Stimulated activated CD4-positive, alpha-beta T cell treated with anti-CD3 and anti-CD28 coated beads, Interleukin-15, amount 100 ng/mL, for 24 hours (primary cell): ENCODE measurements around the gene CUEDC1.
"Not testable (repeated sequence)": the region's sequence is repeated elsewhere in the genome, so short reads cannot be mapped to it uniquely, and the experiment has no call there.

Experiments used
- DNase-seq: peaks from one replicate; pipeline ENCODE4 v3.0.0-alpha.2; 2020

The CUEDC1 gene

GRCh38 chr17:57937492-57937891, 17.7 kb downstream of the CUEDC1 start:
- no peak for DNase-seq

- DNase-seq = no peak
These were observed 19.1 kb downstream of the CUEDC1 start for GRCh38 chr17:57935833-57936807.

DNA sequence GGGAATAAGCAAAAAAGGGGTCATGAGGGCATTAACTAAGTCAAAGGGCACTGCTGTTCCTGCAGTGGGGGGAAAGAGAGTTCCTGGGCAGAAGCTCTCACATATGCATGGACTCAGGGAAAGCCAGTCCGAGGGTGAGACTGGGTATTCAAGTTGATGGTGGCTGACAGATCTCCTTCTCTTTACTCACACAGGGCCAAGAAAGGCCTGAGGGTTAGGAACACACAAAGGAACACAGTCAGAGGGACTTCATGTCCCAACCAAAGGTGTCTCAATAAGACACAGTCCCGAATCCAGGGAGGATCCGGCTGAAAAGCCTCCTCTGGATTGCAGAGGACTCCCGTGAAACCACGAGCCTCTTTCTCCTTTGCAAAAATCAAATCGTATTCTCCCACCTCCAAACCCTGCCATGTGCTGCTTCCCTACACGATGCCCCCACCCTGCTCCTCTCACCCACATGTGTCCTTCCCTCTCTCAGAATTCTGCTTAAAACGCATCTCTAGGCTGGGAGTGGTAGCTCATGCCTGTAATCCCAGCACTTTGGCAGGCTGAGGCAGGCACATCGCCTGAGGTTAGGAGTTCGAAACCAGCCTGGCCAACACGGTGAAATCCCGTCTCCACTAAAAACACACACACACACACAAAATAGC, 23.6 kb downstream of the CUEDC1 start:
- DNase-seq = no peak

GRCh38 chr17:57930239-57930638, 25.0 kb downstream of the CUEDC1 start:
- DNase-seq = no peak

GRCh38 chr17:57929386-57929785, 25.8 kb downstream of the CUEDC1 start:
- DNase-seq = no peak

DNA sequence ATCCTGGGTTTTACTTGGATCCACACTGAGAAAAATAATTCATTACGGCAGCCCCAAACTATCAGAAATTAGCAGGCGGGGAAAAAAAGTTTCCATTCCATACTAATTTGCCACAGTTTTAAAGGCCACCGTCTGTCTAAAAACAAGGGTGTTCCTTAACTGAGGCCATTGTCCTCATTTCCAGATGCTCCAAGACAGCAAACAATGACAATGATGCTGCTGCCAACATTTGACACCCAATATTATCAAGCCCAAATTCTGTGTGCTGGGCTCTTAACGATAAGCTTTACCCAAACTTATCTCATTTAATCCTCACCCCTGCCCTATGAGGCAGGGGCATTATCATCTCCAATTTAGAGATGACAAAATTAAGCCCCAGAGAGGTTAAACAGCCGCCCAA, 26.3 kb downstream of the CUEDC1 start:
- no peak for DNase-seq

DNA sequence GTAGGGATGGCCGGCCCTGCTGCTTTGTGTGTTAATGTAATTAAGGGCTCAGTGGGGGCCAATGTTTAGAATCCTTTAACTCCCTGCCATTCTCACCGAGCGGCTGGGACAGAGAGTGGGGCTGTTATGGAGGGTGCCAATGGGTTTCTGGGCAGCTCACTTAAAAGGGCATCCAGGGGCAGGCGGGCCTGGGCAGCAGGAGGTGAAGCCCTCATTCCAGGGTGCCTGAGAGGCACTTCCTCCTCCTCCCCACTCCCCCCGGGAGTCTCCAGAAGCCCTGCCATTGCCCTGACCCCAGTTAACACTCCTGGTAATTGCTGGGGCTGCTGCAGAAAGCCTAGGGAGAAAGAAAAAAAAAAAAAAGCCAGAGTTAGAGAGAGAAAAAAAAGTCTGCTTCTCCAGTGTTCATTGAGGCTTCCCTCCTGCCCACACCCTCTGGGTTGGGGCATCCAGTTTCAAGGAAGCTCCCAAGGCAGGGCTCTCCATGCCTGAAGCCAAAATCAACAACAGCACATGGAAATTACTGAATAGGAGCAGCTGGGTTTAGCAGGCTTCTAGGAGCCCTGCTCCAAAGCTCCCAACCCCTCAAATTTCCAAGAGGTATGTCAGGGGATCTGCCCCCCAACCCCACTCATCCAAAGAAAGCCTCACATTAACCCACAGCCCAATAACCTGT, 28.0 kb downstream of the CUEDC1 start:
- DNase-seq = no peak

DNA sequence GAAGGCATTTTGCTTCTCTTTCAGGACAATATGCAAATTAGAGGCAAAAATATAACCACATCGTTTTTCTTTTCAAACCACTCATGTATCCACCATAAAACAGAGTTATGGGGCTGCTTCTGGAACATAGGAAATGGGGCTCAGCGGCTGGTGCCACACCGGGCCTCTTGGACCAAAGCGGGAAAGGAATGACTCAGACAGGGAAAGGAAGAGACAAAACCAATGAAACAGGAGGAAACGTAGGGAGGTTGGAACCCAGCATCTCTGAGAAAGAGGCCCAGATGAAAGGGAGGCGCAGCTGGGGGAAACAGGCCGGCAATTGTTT, 28.5 kb downstream of the CUEDC1 start:
- DNase-seq = no peak

DNA sequence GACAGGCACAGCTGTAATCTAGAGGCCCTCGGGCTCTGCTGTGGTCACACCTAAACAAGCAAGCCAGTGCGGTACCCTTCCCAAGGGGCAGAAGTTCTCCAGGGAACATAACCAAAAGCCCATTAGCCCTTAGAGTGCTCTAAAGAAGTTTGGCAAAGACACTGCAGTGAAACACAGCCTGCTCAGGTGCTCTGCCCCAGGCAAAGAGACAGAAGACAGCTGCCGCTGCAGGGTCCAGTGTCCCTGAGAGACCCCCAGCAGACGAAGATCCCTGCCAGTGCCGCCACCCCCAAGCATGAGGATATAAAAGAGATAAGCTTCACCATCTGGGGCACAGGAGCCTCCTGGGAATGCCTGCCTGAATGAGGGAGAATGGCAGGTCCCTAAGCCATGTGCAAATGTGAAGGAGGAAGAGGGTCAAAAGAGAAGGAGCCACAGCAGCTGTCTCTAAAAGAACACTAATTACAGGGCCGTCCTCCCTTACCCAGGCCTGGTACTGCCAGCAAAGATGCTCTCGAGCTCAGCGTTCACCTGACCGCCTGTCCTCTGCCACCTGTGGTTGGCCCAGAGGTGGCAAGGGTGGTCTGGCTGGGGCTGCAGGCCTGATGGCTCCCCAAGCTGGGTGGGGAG, 29.7 kb downstream of the CUEDC1 start:
- no peak for DNase-seq

GRCh38 chr17:57924677-57925076, 30.5 kb downstream of the CUEDC1 start:
- no peak for DNase-seq

- no peak for DNase-seq
These were observed 31.9 kb downstream of the CUEDC1 start for GRCh38 chr17:57923182-57923872.

DNA sequence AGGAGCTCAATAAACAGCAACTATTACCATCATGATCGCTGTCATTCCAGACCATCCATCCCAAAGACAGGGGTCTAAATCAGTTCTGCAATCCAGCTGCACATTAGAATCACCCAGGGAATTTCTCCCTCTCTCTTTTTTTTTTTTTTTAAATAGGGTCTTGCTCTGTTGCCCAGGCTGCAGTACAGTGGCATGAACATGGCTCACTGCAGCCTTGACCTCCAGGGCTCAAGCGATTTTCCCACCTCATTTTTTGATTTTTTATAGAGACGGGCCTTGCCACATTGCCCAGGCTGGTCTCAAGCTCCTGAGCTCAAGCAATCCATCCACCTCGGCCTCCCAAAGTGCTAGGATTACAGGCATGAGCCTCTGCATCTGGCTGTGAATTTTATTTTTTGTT, 32.5 kb downstream of the CUEDC1 start:
- not testable (repeated sequence) for DNase-seq

DNA sequence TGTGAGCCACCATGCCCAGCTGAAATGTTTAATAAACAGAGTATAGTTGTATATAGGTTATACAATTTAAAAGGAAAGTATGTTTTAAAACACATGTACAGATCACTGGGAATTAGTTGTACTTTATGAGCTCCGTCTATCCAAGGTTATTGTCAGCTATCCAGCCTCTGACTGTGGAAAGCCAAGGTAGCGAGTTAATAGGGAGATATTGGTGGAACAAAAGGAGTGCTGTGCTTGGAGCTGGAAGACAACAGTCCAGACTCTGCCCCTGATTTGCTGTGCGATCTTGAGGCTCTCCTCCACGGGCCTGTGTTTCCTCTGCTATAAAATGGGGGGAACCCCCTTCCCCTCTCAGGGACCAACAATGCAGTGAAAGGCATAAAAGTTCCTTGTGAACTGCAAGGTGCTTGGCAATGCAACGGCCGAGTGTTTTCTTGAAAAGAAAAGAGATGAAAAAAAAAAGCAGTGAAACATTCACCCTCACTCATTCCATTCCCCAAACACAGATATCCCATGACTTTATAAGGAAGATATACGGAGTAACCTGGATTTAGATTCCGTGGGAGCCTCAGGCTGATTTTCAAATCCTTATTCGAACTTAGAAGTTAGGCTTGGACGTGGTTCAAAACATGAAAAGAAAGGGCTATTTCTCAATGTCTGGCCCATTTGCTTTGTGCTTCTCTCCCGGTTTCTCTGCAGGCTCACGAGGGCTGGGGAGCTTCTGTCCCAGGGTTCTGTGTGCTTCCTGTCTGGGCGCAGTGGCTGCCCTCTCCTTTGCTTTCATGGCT, 34.1 kb downstream of the CUEDC1 start:
- no peak for DNase-seq

GRCh38 chr17:57919918-57920317, 35.3 kb downstream of the CUEDC1 start:
- no peak for DNase-seq

DNA sequence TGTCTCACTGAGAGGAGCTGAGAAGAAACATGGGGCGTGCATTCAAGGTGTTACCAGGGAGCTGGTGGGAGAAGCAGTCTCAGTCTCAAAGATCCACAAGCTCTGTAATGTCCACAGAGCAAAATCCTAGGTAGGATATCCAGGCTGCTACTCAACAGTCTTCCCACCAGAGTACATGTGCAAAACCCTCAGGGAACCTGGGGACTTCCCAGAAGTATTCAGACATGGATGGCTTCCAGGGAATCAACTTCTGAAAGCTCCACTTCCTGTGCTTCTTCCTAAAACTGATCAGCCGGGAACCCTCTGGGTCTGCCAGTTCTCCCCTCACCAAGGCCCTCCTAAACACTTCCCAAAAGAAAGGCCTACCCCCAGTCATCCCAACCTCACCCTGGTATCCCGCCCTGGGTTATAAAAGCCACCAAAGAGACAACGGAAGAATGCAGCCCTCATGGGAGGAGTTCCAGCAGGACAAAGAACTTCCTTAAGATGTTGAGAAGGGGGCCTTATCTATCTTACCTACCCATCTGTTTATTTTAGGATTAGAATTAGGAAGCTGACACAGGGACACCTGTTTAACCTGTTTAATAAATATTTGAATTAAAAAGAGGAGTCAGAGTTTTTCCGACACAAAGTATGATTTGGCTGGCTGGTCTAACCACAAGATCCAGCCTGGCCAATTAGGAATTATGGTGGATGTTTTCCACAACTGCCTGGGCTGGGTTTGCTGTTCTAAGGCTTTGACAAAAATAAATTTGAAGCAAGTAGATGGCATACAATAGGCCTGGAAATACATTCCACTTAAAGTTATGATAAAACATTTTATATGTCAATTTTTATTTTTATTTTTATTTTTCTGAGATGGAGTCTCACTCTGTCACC, 37.0 kb downstream of the CUEDC1 start:
- no peak for DNase-seq

DNA sequence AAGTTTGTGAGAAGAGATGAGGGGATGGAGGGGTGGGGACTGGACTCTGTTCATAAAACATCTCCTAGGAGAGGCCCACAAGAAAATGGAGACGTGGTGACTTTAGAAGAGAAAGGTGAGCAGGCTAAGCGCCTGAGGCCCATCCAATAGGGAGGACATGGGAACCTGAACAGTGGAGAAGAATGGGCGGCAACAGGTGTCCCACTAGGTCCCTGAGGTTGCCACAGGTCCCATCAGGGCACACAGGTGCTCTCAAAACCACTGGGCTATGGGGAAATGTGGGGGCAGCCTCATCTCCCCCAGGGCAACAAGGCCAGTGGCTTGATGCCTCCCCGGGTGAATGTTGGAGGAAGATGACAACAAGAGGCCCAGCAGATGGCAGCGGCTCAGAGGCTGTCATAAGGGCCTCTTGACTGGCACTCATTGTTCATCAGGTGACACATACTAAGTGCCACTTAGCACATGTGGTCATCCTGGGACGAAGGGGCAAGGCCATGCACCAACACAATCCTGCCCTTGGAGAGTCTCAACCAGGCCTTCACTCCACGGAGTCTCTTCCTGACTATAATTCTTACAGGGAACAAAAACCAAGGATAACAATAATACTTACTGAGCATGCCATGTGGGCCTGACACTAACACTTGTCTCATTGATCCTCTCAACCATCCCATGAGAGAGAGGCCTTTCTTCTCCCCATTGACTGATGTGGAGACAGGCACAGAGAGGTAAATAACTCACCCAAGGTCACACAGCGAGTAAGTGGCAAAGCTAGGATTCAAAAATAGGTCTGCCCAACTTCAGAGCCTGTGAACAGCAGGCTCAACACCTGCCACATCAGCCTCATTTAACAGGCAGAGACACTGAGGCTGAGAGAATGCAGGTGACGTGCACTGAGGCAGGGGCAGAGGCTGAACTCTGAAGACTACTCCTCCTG, 38.0 kb downstream of the CUEDC1 start:
- peak; percentile 19 for DNase-seq

DNA sequence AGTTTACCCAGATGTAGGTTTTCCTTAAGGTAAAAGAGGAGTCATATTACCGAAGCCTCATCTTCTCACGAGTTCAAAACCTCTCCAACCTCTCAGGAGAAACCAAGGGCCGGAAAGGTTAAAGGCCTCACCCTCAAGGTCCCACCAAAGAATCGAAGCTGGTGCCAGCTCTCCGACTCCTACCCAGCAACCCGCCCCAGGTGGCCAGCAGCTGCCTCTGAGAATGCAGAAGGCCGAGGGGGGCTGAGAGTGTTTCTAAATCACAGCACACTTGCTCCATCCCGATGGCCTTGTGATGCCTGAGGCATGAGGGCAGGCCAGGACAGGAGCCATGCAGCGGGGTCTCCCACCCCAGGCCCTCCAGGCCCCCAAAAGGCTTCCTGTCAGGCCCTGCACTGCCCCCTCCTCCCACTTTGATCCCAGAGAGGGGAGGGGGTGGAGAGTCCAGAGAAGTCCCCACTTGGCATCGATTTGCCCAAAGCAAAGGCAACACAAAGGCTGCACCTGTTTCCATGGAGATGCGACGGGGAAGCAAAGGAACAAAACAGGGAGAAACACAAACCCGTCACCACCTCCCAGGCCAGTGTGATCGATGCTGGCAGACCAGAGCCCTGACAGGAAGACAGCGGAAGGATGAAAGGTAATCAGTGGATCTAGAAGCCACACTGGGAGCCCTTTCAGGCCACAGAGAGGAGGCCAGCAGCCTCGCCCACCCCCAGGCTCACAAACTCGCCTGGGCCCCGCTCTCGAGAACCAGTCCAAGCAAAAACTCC, 39.0 kb downstream of the CUEDC1 start:
- DNase-seq = no peak

DNA sequence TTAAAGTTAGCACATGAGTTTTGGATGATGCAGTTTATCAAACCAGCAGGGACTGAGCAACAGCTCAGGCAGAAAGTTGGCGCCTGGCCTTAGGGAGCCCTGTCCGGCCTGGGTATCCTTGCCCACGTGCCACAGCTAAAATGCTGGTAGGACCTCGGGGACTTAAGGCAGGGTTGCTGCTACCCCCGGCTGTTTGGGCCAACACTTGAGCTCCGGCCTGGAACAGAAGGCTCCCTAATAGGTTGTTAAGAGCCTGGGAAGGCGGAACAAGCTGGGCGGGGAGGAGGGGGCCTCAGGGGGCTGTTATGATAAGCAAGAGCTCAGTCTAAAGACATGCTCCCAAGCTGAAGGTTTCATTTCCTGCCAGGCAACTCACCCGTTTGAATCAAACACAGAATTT, 39.7 kb downstream of the CUEDC1 start:
- no peak for DNase-seq
